ENCODE results near the gene ALG2.

DNA sequence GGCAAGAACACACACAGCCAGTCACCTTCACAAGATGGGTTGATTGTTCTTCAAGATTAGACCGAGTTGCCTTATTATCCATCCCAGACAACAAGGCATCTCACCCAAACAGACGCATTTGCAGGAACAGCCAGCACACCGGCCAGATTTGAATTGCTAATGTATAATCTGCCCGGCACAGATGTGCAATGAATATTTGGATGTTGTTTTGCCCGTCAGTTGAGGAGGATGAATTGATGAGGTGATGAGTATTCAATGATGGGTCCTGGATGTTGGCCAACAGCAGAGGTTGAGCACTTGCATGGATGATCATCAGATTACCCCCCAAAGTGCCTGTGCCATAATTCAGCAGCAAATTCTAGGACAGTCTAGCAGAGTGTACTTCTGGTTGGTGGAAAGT, 20.1 kb downstream of the ALG2 start:
- TF ChIP-seq, protein P1, sequence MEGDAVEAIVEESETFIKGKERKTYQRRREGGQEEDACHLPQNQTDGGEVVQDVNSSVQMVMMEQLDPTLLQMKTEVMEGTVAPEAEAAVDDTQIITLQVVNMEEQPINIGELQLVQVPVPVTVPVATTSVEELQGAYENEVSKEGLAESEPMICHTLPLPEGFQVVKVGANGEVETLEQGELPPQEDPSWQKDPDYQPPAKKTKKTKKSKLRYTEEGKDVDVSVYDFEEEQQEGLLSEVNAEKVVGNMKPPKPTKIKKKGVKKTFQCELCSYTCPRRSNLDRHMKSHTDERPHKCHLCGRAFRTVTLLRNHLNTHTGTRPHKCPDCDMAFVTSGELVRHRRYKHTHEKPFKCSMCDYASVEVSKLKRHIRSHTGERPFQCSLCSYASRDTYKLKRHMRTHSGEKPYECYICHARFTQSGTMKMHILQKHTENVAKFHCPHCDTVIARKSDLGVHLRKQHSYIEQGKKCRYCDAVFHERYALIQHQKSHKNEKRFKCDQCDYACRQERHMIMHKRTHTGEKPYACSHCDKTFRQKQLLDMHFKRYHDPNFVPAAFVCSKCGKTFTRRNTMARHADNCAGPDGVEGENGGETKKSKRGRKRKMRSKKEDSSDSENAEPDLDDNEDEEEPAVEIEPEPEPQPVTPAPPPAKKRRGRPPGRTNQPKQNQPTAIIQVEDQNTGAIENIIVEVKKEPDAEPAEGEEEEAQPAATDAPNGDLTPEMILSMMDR (IDR thresholded peaks at IDR 0.05): no peak
- no peak for TF ChIP-seq POLR2A (IDR thresholded peaks at IDR 0.05)
- TF ChIP-seq POLR2AphosphoS5 (IDR thresholded peaks at IDR 0.05): no peak
- no peak for TF ChIP-seq EP300 (IDR thresholded peaks at IDR 0.05; ENCODE audit: low read depth)
